Hematopoietic multipotent progenitor cell treated with erythropoietin and hydrocortisone succinate and interleukin-3 and kit ligand, for 15 days (in vitro differentiated cells): ENCODE data around the gene STIM1.
"Not testable (repeated sequence)": the region's sequence is repeated elsewhere in the genome, so short reads cannot be mapped to it uniquely, and the experiment has no call there.

Experiments
- DNase-seq: peaks from one replicate; pipeline ENCODE4 v3.0.0-alpha.2; 2015; ENCODE audit warnings: low spot score

STIM1 gene

GRCh38 chr11:4111834-4112233 is 256.4 kb downstream of the STIM1 start:
- no peak for DNase-seq

GRCh38 chr11:4115128-4115527 is 259.7 kb downstream of the STIM1 start:
- DNase-seq: no peak

- no peak for DNase-seq
Measured at GRCh38 chr11:4118107-4118506, 262.6 kb downstream of the STIM1 start.

- DNase-seq: no peak
Measured at GRCh38 chr11:4123218-4123617, 267.8 kb downstream of the STIM1 start.

GRCh38 chr11:4125141-4125540 is 269.7 kb downstream of the STIM1 start:
- no peak for DNase-seq

- DNase-seq: no peak
Measured at GRCh38 chr11:4127357-4127756, 271.9 kb downstream of the STIM1 start.

- not testable (repeated sequence) for DNase-seq
Measured at GRCh38 chr11:4130219-4130618, 274.8 kb downstream of the STIM1 start.

GRCh38 chr11:4134806-4135205 is 279.3 kb downstream of the STIM1 start:
- DNase-seq: no peak

- no peak for DNase-seq
Measured at GRCh38 chr11:4138497-4138896, 283.0 kb downstream of the STIM1 start.

GRCh38 chr11:4140067-4140636 is 284.7 kb downstream of the STIM1 start:
- no peak for DNase-seq
